ENCODE data around the gene SURF1. TPM values are rescaled to one million over a fixed set of nuclear protein-coding genes. Genes with fewer than 3 reads are reported as not detected.

SURF1 gene
- total RNA-seq, result 10 to 100 TPM; 20.1 to 54.3 (median 36.3) TPM

- peak within 1 kb of the TSS; percentile 69 for H3K4me3 ChIP-seq (ENCODE audit: low read depth, poor library complexity, severe bottlenecking)
- DNase-seq (ENCODE audit: low spot score in 2 of 2), result peak; percentile 83 to 97
- intact Hi-C loops (cut with DNase I; ENCODE audit: low total_unique reads), result no loop called here
- 1% methylated on average over 31 to 47 of the region's 78 CpGs for WGBS, 2 donors
- TF ChIP-seq POLR2A (IDR thresholded peaks at IDR 0.05) (peak in 1 of 2 donors; percentile 23), CTCF (IDR thresholded peaks at IDR 0.05) (no peak)
These were observed at the start of gene SURF1, which contains the start of gene SURF2 for GRCh38 chr9:133356391-133357091. SURF1 (minus strand) TSS chr9:133356487; CDS start chr9:133356453, 34 bp downstream. SURF2 (plus strand) TSS chr9:133356550; CDS start chr9:133356593, 43 bp downstream.

- DNase-seq (ENCODE audit: low spot score in 2 of 2), result no peak
- 73 to 76% methylated on average over 15 to 19 of the region's 19 CpGs for WGBS, 2 donors
- intact Hi-C loops (cut with DNase I; ENCODE audit: low total_unique reads), result loop anchor here (5.0 kb wide), 1 partner anchor 82 kb away; no protein-coding TSS in a partner anchor
These were observed 49.5 kb upstream of the SURF1 start for GRCh38 chr9:133405508-133406438.

GRCh38 chr9:133404454-133405002 is 48.2 kb upstream of the SURF1 start:
- H3K4me3 ChIP-seq (ENCODE audit: low read depth, poor library complexity, severe bottlenecking), result no peak overlapping the region
- DNase-seq (ENCODE audit: low spot score in 2 of 2), result no peak
- no peak for TF ChIP-seq CTCF (IDR thresholded peaks at IDR 0.05)
- TF ChIP-seq POLR2A (IDR thresholded peaks at IDR 0.05), result no peak
- intact Hi-C loops (cut with DNase I; ENCODE audit: low total_unique reads), result loop anchor here (5.0 kb wide), 1 partner anchor 83 kb away; no protein-coding TSS in a partner anchor
- 83 to 89% methylated on average over 12 of the region's 12 CpGs for WGBS, 2 donors

More at GRCh38 chr9:133405508-133406438, 49.5 kb upstream of the SURF1 start:
- TF ChIP-seq POLR2A (IDR thresholded peaks at IDR 0.05) (no peak), CTCF (IDR thresholded peaks at IDR 0.05) (no peak)
- H3K4me3 ChIP-seq (ENCODE audit: low read depth, poor library complexity, severe bottlenecking), result no peak overlapping the region

- intact Hi-C loops (cut with DNase I; ENCODE audit: low total_unique reads), result no loop called here
- 65 to 79% methylated on average over 12 to 16 of the region's 16 CpGs for WGBS, 2 donors
- no peak overlapping the region for H3K4me3 ChIP-seq (ENCODE audit: low read depth, poor library complexity, severe bottlenecking)
- DNase-seq (ENCODE audit: low spot score in 2 of 2), result no peak
- TF ChIP-seq POLR2A (IDR thresholded peaks at IDR 0.05) (no peak), CTCF (IDR thresholded peaks at IDR 0.05) (no peak)
These were observed 47.6 kb upstream of the SURF1 start for GRCh38 chr9:133403766-133404453.

- no peak overlapping the region for H3K4me3 ChIP-seq (ENCODE audit: low read depth, poor library complexity, severe bottlenecking)
- intact Hi-C loops (cut with DNase I; ENCODE audit: low total_unique reads), result no loop called here
- TF ChIP-seq CTCF (IDR thresholded peaks at IDR 0.05), result no peak
- TF ChIP-seq POLR2A (IDR thresholded peaks at IDR 0.05), result no peak
- DNase-seq (ENCODE audit: low spot score in 2 of 2), result no peak
- WGBS, 2 donors, result 73 to 77% methylated on average over 6 to 7 of the region's 7 CpGs
These were observed 46.4 kb upstream of the SURF1 start for GRCh38 chr9:133402689-133403088.
